ENCODE data around the gene ARL4A.

ARL4A gene

GRCh38 chr7:12727455-12728191 is 40.2 kb downstream of the ARL4A start:
- ChIA-PET POLR2A (no interaction called here), CTCF (interaction anchor here (0.8 kb wide), 1 partner anchor 42 kb away, joined by 3 read pairs; no protein-coding TSS in a partner anchor)
- DNase-seq (ENCODE audit: low read depth, low spot score): no peak
- TF ChIP-seq CTCF (IDR thresholded peaks at IDR 0.05; ENCODE audit: insufficient read depth, low read length, missing control alignments): no peak
- H3K4me3 ChIP-seq (ENCODE audit: low read depth, low read length): no peak overlapping the region

GRCh38 chr7:12728192-12728538 is 40.7 kb downstream of the ARL4A start:
- H3K4me3 ChIP-seq (ENCODE audit: low read depth, low read length): no peak overlapping the region
- POLR2A ChIA-PET: no interaction called here
- no peak for TF ChIP-seq CTCF (IDR thresholded peaks at IDR 0.05; ENCODE audit: insufficient read depth, low read length, missing control alignments)
- CTCF ChIA-PET: interaction anchor here (0.8 kb wide), 1 partner anchor 42 kb away, joined by 3 read pairs; no protein-coding TSS in a partner anchor
- no peak for DNase-seq (ENCODE audit: low read depth, low spot score)

GRCh38 chr7:12729112-12729511 is 41.7 kb downstream of the ARL4A start:
- ChIA-PET POLR2A (no interaction called here), CTCF (no interaction called here)
- H3K4me3 ChIP-seq (ENCODE audit: low read depth, low read length): no peak overlapping the region
- DNase-seq (ENCODE audit: low read depth, low spot score): no peak
- TF ChIP-seq CTCF (IDR thresholded peaks at IDR 0.05; ENCODE audit: insufficient read depth, low read length, missing control alignments): no peak

- ChIA-PET CTCF (interaction anchor here (1.0 kb wide), 1 partner anchor 18 kb away, joined by 3 read pairs; no protein-coding TSS in a partner anchor), POLR2A (no interaction called here)
- no peak overlapping the region for H3K4me3 ChIP-seq (ENCODE audit: low read depth, low read length)
- TF ChIP-seq CTCF (IDR thresholded peaks at IDR 0.05; ENCODE audit: insufficient read depth, low read length, missing control alignments): no peak
- DNase-seq (ENCODE audit: low read depth, low spot score): no peak
Measured at GRCh38 chr7:12730523-12730922, 43.1 kb downstream of the ARL4A start.

GRCh38 chr7:12731214-12731656 is 43.8 kb downstream of the ARL4A start:
- ChIA-PET POLR2A (no interaction called here), CTCF (interaction anchor here (1.0 kb wide), 1 partner anchor 19 kb away, joined by 3 read pairs; no protein-coding TSS in a partner anchor)
- DNase-seq (ENCODE audit: low read depth, low spot score): no peak
- TF ChIP-seq CTCF (IDR thresholded peaks at IDR 0.05; ENCODE audit: insufficient read depth, low read length, missing control alignments): no peak
- no peak overlapping the region for H3K4me3 ChIP-seq (ENCODE audit: low read depth, low read length)

- POLR2A ChIA-PET: no interaction called here
- CTCF ChIA-PET: no interaction called here
- H3K4me3 ChIP-seq (ENCODE audit: low read depth, low read length): no peak overlapping the region
- TF ChIP-seq CTCF (IDR thresholded peaks at IDR 0.05; ENCODE audit: insufficient read depth, low read length, missing control alignments): no peak
- DNase-seq (ENCODE audit: low read depth, low spot score): no peak
Measured at GRCh38 chr7:12731775-12732174, 44.3 kb downstream of the ARL4A start.
